GM12865 (cell line): ENCODE results near the gene ZFHX3.

ENCODE experiments used
- DNase-seq: peaks from one replicate; pipeline ENCODE4 v3.0.0; 2010; ENCODE audit warnings: low read depth
- H3K4me3 ChIP-seq: 2 replicates; pipeline ENCODE4 v1.5.1; 2011; ENCODE audit warnings: mild to moderate bottlenecking, low read depth, low read length, control low read depth
- CTCF ChIP-seq: IDR thresholded peaks from 2 replicates; pipeline ENCODE4 v1.5.1; 2011; ENCODE audit warnings: low read length, control low read depth, low read depth, inconsistent platforms; ENCODE audit not compliant: insufficient read depth; ENCODE audit errors: missing control alignments

ZFHX3 gene

GRCh38 chr16:72846594-72846993 lies 201.3 kb downstream of the ZFHX3 start:
- DNase-seq, result no peak
- no peak overlapping the region for H3K4me3 ChIP-seq
- no peak for TF ChIP-seq CTCF

GRCh38 chr16:72845322-72846020 lies 202.5 kb downstream of the ZFHX3 start:
- no peak overlapping the region for H3K4me3 ChIP-seq
- DNase-seq, result no peak
- TF ChIP-seq CTCF, result no peak

- no peak for TF ChIP-seq CTCF
- no peak overlapping the region for H3K4me3 ChIP-seq
- DNase-seq, result peak; percentile 47
Observed at GRCh38 chr16:72844225-72844920, 203.6 kb downstream of the ZFHX3 start.

- H3K4me3 ChIP-seq, result no peak overlapping the region
- no peak for DNase-seq
- TF ChIP-seq CTCF, result no peak
Observed at GRCh38 chr16:72841506-72841905, 206.4 kb downstream of the ZFHX3 start.

GRCh38 chr16:72840631-72841381 lies 207.1 kb downstream of the ZFHX3 start:
- no peak for DNase-seq
- TF ChIP-seq CTCF, result no peak
- no peak overlapping the region for H3K4me3 ChIP-seq

- no peak for TF ChIP-seq CTCF
Observed at GRCh38 chr16:72838951-72839350, 209.0 kb downstream of the ZFHX3 start.

More at GRCh38 chr16:72838951-72839350, 209.0 kb downstream of the ZFHX3 start:
- DNase-seq, result no peak
- no peak overlapping the region for H3K4me3 ChIP-seq
